Erythroblast (primary cell): ENCODE data around the gene ACSM6.

Experiments
- GATA1 ChIP-seq: IDR thresholded peaks from 2 replicates; pipeline ENCODE4 v1.6.1; 2011; ENCODE audit warnings: low read depth, mild to moderate bottlenecking, control low read depth, low read length, moderate library complexity
- POLR2A ChIP-seq: IDR thresholded peaks from 2 replicates; pipeline ENCODE4 v1.6.1; 2011; ENCODE audit warnings: mild to moderate bottlenecking, low read length

GRCh38 chr10:95265572-95265971, 71.5 kb downstream of the ACSM6 start:
- TF ChIP-seq POLR2A (no peak), GATA1 (no peak)
